HepG2 (cell line): ENCODE results near the gene COX6A2. TPM values are rescaled to one million over a fixed set of nuclear protein-coding genes. Genes with fewer than 3 reads are reported as not detected.

Experiments
- CBX5 ChIP-seq: sonication (generic); formaldehyde crosslinking; IDR thresholded peaks from 2 replicates; pipeline ENCODE4 v1.4.0; 2020; ENCODE audit warnings: missing genetic modification reagents, borderline replicate concordance
- CEBPB ChIP-seq: IDR thresholded peaks from 2 replicates; pipeline ENCODE4 v1.6.1; 2011; ENCODE audit warnings: low read depth, low read length, improper control_type of control experiment, borderline replicate concordance
- CEBPG ChIP-seq: IDR thresholded peaks from 2 replicates; pipeline ENCODE4 v1.6.1; 2016
- CREB1 ChIP-seq, 2 experiments: fragments of 450-650 bp in 1 of 2; IDR thresholded peaks; 2 replicates each; pipeline ENCODE4 v1.6.1; 2016 to 2017; ENCODE audit warnings: control low read depth in 1 of 2, mild to moderate bottlenecking in 1 of 2, missing compliant biosample characterization in 1 of 2, missing genetic modification characterization in 1 of 2
- GFI1 ChIP-seq: sonication (generic); formaldehyde crosslinking; IDR thresholded peaks from 2 replicates; pipeline ENCODE4 v1.5.0; 2020; ENCODE audit warnings: missing genetic modification reagents, mild to moderate bottlenecking, borderline replicate concordance
- MTA3 ChIP-seq: sonication (generic); formaldehyde crosslinking; IDR thresholded peaks from 2 replicates; pipeline ENCODE4 v1.4.0; 2020; ENCODE audit warnings: missing genetic modification reagents
- RAD21 ChIP-seq: fragments of 450-650 bp; formaldehyde crosslinking; IDR thresholded peaks from 2 replicates; pipeline ENCODE4 v1.5.0; 2020; ENCODE audit warnings: mild to moderate bottlenecking
- RFX5 ChIP-seq: IDR thresholded peaks from 2 replicates; pipeline ENCODE4 v1.6.1; 2011; ENCODE audit warnings: low read depth, low read length, improper control_type of control experiment
- RFXAP ChIP-seq: sonication (generic); formaldehyde crosslinking; IDR thresholded peaks from 2 replicates; pipeline ENCODE4 v1.4.0; 2020; ENCODE audit warnings: missing genetic modification reagents, borderline replicate concordance
- SOX6 ChIP-seq, 2 experiments: fragments of 450-650 bp in 1 of 2; sonication (generic) in 1 of 2; formaldehyde crosslinking in 1 of 2; IDR thresholded peaks; 2 replicates each; pipeline versions ENCODE4 v1.4.0 to v1.6.1; 2017 to 2020; ENCODE audit warnings: antibody characterized with exemption in 1 of 2, mild to moderate bottlenecking in 1 of 2, missing genetic modification reagents in 1 of 2
- TBX3 ChIP-seq: fragments of 450-650 bp; IDR thresholded peaks from 2 replicates; pipeline ENCODE4 v1.6.1; 2017; ENCODE audit warnings: antibody characterized with exemption, mild to moderate bottlenecking, inconsistent platforms, borderline replicate concordance
- ZNF142 ChIP-seq: sonication (generic); formaldehyde crosslinking; IDR thresholded peaks from 2 replicates; pipeline ENCODE4 v1.4.0; 2020; ENCODE audit warnings: missing genetic modification reagents
- ZNF264 ChIP-seq: sonication (generic); formaldehyde crosslinking; IDR thresholded peaks from 2 replicates; pipeline ENCODE4 v1.4.0; 2020; ENCODE audit warnings: missing genetic modification reagents
- ZNF790 ChIP-seq: sonication (generic); formaldehyde crosslinking; IDR thresholded peaks from 2 replicates; pipeline ENCODE4 v1.8.0; 2022; ENCODE audit warnings: missing genetic modification reagents, mild to moderate bottlenecking, borderline replicate concordance
- ZSCAN29 ChIP-seq: sonication (generic); formaldehyde crosslinking; conservative IDR thresholded peaks from 2 replicates; pipeline ENCODE4 v1.4.0; 2020; ENCODE audit warnings: mild to moderate bottlenecking, missing genetic modification reagents
- polyA plus RNA-seq, 8 experiments: library from polyadenylated mRNA; depleted of rRNA in 3 of 8; stranded (reverse) in 7 of 8; unstranded in 1 of 8; fragments of >200 nt; fragmentation: Illumina TruSeq in 4 of 8; extraction: Trizol in 4 of 8; gene quantifications; 2 replicates each; pipeline versions ENCODE4 v1.2.1 to v1.2.3, GENCODE V29; 2011 to 2016; ENCODE audit warnings: low read depth in 4 of 8, missing spikeins in 1 of 8, mixed read lengths in 1 of 8; ENCODE audit not compliant: insufficient read depth in 1 of 8
- total RNA-seq, 5 experiments: library from RNA; depleted of rRNA; stranded (reverse); fragments of >200 nt; fragmentation: Illumina TruSeq; extraction: Trizol; gene quantifications; 2 replicates each; pipeline ENCODE4 v1.2.3, GENCODE V29; 2016; ENCODE audit warnings: low read depth in 1 of 5
- TF ChIP-seq, protein P1 (sequence below): sonication (generic); formaldehyde crosslinking; IDR thresholded peaks from 2 replicates; pipeline ENCODE4 v1.5.0; 2020; ENCODE audit warnings: mild to moderate bottlenecking, missing genetic modification reagents, borderline replicate concordance
- TF ChIP-seq, protein P2 (sequence below): sonication (generic); formaldehyde crosslinking; IDR thresholded peaks from 2 replicates; pipeline ENCODE4 v1.5.0; 2020; ENCODE audit warnings: mild to moderate bottlenecking, missing genetic modification reagents

The COX6A2 gene
- total and polyA plus RNA-seq, 2 of the 13 experiments (the other 11 are each of a cell fraction or from before 2014, with no cell fraction given) = not detected

GRCh38 chr16:31459687-31460581, 31.8 kb upstream of the COX6A2 start (continued):
- peak; percentile 13; the same call in 1 of the 2 replicates for TF ChIP-seq ZNF142 (CRISPR knock-in tag)
- peak; percentile 5; the same call in 1 of the 2 replicates for TF ChIP-seq ZSCAN29 (CRISPR knock-in tag)
- TF ChIP-seq, protein P1, sequence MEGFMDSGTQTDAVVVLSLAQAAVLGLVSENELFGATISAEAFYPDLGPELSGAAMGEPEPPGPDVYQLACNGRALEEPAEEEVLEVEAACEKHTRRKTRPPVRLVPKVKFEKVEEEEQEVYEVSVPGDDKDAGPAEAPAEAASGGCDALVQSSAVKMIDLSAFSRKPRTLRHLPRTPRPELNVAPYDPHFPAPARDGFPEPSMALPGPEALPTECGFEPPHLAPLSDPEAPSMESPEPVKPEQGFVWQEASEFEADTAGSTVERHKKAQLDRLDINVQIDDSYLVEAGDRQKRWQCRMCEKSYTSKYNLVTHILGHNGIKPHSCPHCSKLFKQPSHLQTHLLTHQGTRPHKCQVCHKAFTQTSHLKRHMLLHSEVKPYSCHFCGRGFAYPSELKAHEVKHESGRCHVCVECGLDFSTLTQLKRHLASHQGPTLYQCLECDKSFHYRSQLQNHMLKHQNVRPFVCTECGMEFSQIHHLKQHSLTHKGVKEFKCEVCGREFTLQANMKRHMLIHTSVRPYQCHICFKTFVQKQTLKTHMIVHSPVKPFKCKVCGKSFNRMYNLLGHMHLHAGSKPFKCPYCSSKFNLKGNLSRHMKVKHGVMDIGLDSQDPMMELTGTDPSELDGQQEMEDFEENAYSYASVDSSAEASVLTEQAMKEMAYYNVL (CRISPR knock-in tag) = 0 out of 2 replicates have a peak, but pooled peaks have one; percentile 1
- TF ChIP-seq RFX5 = peak; percentile 45; the same call in 1 of the 2 replicates
- 0 out of 2 replicates have a peak, but pooled peaks have one; percentile 9 for TF ChIP-seq RAD21 (CRISPR knock-in tag)
- peak; percentile 64; the same call in 1 of the 2 replicates for TF ChIP-seq RFXAP
- 0 out of 2 replicates have a peak, but pooled peaks have one; percentile 65 for TF ChIP-seq GFI1 (CRISPR knock-in tag)
- TF ChIP-seq MTA3 (CRISPR knock-in tag) = no peak
- 0 out of 2 replicates have a peak, but pooled peaks have one; percentile 12 for TF ChIP-seq CBX5 (CRISPR knock-in tag)
- TF ChIP-seq, protein P2, sequence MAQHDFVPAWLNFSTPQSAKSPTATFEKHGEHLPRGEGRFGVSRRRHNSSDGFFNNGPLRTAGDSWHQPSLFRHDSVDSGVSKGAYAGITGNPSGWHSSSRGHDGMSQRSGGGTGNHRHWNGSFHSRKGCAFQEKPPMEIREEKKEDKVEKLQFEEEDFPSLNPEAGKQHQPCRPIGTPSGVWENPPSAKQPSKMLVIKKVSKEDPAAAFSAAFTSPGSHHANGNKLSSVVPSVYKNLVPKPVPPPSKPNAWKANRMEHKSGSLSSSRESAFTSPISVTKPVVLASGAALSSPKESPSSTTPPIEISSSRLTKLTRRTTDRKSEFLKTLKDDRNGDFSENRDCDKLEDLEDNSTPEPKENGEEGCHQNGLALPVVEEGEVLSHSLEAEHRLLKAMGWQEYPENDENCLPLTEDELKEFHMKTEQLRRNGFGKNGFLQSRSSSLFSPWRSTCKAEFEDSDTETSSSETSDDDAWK (CRISPR knock-in tag) = no peak
- 0 out of 2 replicates have a peak, but pooled peaks have one; percentile 3 for TF ChIP-seq TBX3
- TF ChIP-seq ZNF264 (CRISPR knock-in tag) = 0 out of 2 replicates have a peak, but pooled peaks have one; percentile 16
- peak; percentile 21; the same call in 1 of the 2 replicates for TF ChIP-seq CEBPB
- peak; percentile 99 for TF ChIP-seq CREB1 (IDR thresholded peaks at IDR 0.05)
- peak; percentile 73 for TF ChIP-seq CREB1 (CRISPR knock-in tag; IDR thresholded peaks at IDR 0.05)
- TF ChIP-seq CEBPG (CRISPR knock-in tag) = peak; percentile 58
- TF ChIP-seq SOX6 (IDR thresholded peaks at IDR 0.05) = no peak
- peak; percentile 30; the same call in 1 of the 2 replicates for TF ChIP-seq SOX6 (CRISPR knock-in tag; IDR thresholded peaks at IDR 0.05)
- peak; percentile 61; the same call in 1 of the 2 replicates for TF ChIP-seq ZNF790 (CRISPR knock-in tag)
